Mucosa of descending colon (tissue), 3 donors: ENCODE measurements around the gene ELAPOR1. TPM values are rescaled to one million over a fixed set of nuclear protein-coding genes. Genes with fewer than 3 reads are reported as not detected.

ENCODE experiments used
- ATAC-seq: fragments of 200-7000 bp; cut with Tn5 transposase; one replicate; pipeline ENCODE4 v1.9.1; 2020; ENCODE audit warnings: mild to moderate bottlenecking, moderate library complexity
- DNase-seq, 3 donors: peaks; one replicate each; pipeline ENCODE4 v3.0.0-alpha.2; 2020
- H3K36me3 ChIP-seq: fragments of 200-600 bp; one replicate; pipeline ENCODE4 v1.8.0; 2021; ENCODE audit warnings: low read depth, mild to moderate bottlenecking
- H3K4me1 ChIP-seq: fragments of 200-600 bp; one replicate; pipeline ENCODE4 v1.8.0; 2021; ENCODE audit warnings: low read depth, mild to moderate bottlenecking
- H3K4me3 ChIP-seq: fragments of 200-600 bp; one replicate; pipeline ENCODE4 v1.8.0; 2021; ENCODE audit warnings: mild to moderate bottlenecking
- H3K9me3 ChIP-seq: fragments of 200-600 bp; one replicate; pipeline ENCODE4 v1.8.0; 2021; ENCODE audit warnings: mild to moderate bottlenecking
- CTCF ChIP-seq: fragments of 200-600 bp; IDR thresholded peaks from one replicate; pipeline ENCODE4 v1.8.0; 2022; ENCODE audit warnings: antibody characterized with exemption, mild to moderate bottlenecking
- intact Hi-C, 2 donors: fragments of 100-400 bp; cut with DNase I in 1 of 2; cut with micrococcal nuclease in 1 of 2; formaldehyde crosslinking; loops; one replicate each; pipeline versions ENCODE4 v1.11.0 to v1.11.1; 2022; cut with DNase I, micrococcal nuclease
- total RNA-seq, 3 donors: library from RNA; stranded (reverse); fragmentation: NEBNext Ultra II Directional in 2 of 3; extraction: Animal tissue kit (Norgen Biotek cat#: 25700) in 2 of 3; gene quantifications; one replicate each; pipeline versions ENCODE4 v1.2.1 to v1.2.4, GENCODE V29; 2021 to 2023
- donor health status: DM: no; HTN: no; CAD: no; lungs with moderate emphysema.
- donor health status: DM: no; HTN: no; CAD: no.
- donor health status: DM: no; HTN: yes; CAD: no.

Gene ELAPOR1
- total RNA-seq, 3 donors from 2014 or later: 30.6 to 119 (median 107) TPM

GRCh38 chr1:109109906-109110305 lies 4.0 kb upstream of the ELAPOR1 start:
- Histone ChIP-seq H3K4me1 (peaks cover 5% of the 10 kb centered on the region), H3K9me3 (no peaks in the 10 kb centered on the region), H3K36me3 (no peaks in the 10 kb centered on the region), H3K4me3 (no peak overlapping the region)
- no peak for DNase-seq
- intact Hi-C loops: no loop called here
- ATAC-seq: no peak
- TF ChIP-seq CTCF: no peak

GRCh38 chr1:109111386-109112055 lies 2.4 kb upstream of the ELAPOR1 start:
- Histone ChIP-seq H3K4me3 (no peak overlapping the region), H3K4me1 (peaks cover 5% of the 10 kb centered on the region), H3K36me3 (no peaks in the 10 kb centered on the region), H3K9me3 (no peaks in the 10 kb centered on the region)
- intact Hi-C loops: no loop called here
- TF ChIP-seq CTCF: no peak
- no peak for DNase-seq
- no peak for ATAC-seq

- intact Hi-C loops: no loop called here
- Histone ChIP-seq H3K36me3 (no peaks in the 10 kb centered on the region), H3K4me3 (no peak overlapping the region), H3K4me1 (peaks cover 5% of the 10 kb centered on the region), H3K9me3 (no peaks in the 10 kb centered on the region)
- TF ChIP-seq CTCF: no peak
- peak; percentile 22 for ATAC-seq
- DNase-seq: no peak
These were observed 1.8 kb upstream of the ELAPOR1 start for GRCh38 chr1:109112056-109112651.

- ATAC-seq (peak; percentile 83), DNase-seq (peak; percentile 93 to 95 (median 94))
- Histone ChIP-seq H3K4me1 (peaks cover 5% of the 10 kb centered on the region), H3K4me3 (no peak overlapping the region), H3K36me3 (no peaks in the 10 kb centered on the region), H3K9me3 (no peaks in the 10 kb centered on the region)
- peak; percentile 97 for TF ChIP-seq CTCF
- intact Hi-C loops: no loop called here
These were observed 1.1 kb upstream of the ELAPOR1 start for GRCh38 chr1:109112652-109113285.

GRCh38 chr1:109114342-109114674 lies 393 bp downstream of the ELAPOR1 start:
- TF ChIP-seq CTCF: no peak
- intact Hi-C loops: no loop called here
- no peaks in the 10 kb centered on the region for H3K36me3 ChIP-seq
- H3K4me1 ChIP-seq: peaks cover 5% of the 10 kb centered on the region
- H3K9me3 ChIP-seq: no peaks in the 10 kb centered on the region
- peak; percentile 11 for ATAC-seq
- H3K4me3 ChIP-seq: no peak overlapping the region
- no peak for DNase-seq
